ENCODE measurements around the gene MAGEB17.

The MAGEB17 gene

GRCh38 chrX:16185725-16186136 lies 18.4 kb downstream of the MAGEB17 start:
- H3K27ac ChIP-seq (ENCODE audit: low read depth, low read length) = peak overlapping the region; percentile 93
- H3K9me3 ChIP-seq (ENCODE audit: control insufficient read depth, insufficient read depth, low read depth, low read length) = no peaks in the 10 kb centered on the region
- H3K36me3 ChIP-seq (ENCODE audit: control insufficient read depth, insufficient read depth, low read length) = peaks cover 15% of the 10 kb centered on the region; the same call in 1 of the 2 replicates
- no peaks in the 10 kb centered on the region for H3K27me3 ChIP-seq (ENCODE audit: control insufficient read depth, insufficient read depth, low read length)
- peaks cover 62% of the 10 kb centered on the region for H3K4me1 ChIP-seq (ENCODE audit: control insufficient read depth, insufficient read depth, low read length)
- H3K4me3 ChIP-seq (ENCODE audit: low read depth, low read length) = peak overlapping the region; percentile 13; the same call in 1 of the 2 replicates
- peak overlapping the region; percentile 99 for H3K9ac ChIP-seq (ENCODE audit: low read length)

- peaks cover 62% of the 10 kb centered on the region for H3K4me1 ChIP-seq (ENCODE audit: control insufficient read depth, insufficient read depth, low read length)
Measured at GRCh38 chrX:16186380-16187007, 19.2 kb downstream of the MAGEB17 start.

GRCh38 chrX:16187024-16187760 lies 19.9 kb downstream of the MAGEB17 start:
- no peaks in the 10 kb centered on the region for H3K9me3 ChIP-seq (ENCODE audit: control insufficient read depth, insufficient read depth, low read depth, low read length)
- peaks cover 4% of the 10 kb centered on the region; the same call in 1 of the 2 replicates for H3K36me3 ChIP-seq (ENCODE audit: control insufficient read depth, insufficient read depth, low read length)
- no peaks in the 10 kb centered on the region for H3K27me3 ChIP-seq (ENCODE audit: control insufficient read depth, insufficient read depth, low read length)
- peak overlapping the region; percentile 93 for H3K27ac ChIP-seq (ENCODE audit: low read depth, low read length)
- H3K4me3 ChIP-seq (ENCODE audit: low read depth, low read length) = peak overlapping the region; percentile 7; the same call in 1 of the 2 replicates
- H3K4me1 ChIP-seq (ENCODE audit: control insufficient read depth, insufficient read depth, low read length) = peaks cover 63% of the 10 kb centered on the region
- H3K9ac ChIP-seq (ENCODE audit: low read length) = peak overlapping the region; percentile 99

More at GRCh38 chrX:16186380-16187007, 19.2 kb downstream of the MAGEB17 start:
- Histone ChIP-seq H3K4me3 (ENCODE audit: low read depth, low read length) (peak overlapping the region; percentile 13; the same call in 1 of the 2 replicates), H3K9ac (ENCODE audit: low read length) (peak overlapping the region; percentile 99), H3K27me3 (ENCODE audit: control insufficient read depth, insufficient read depth, low read length) (no peaks in the 10 kb centered on the region), H3K27ac (ENCODE audit: low read depth, low read length) (peak overlapping the region; percentile 93), H3K9me3 (ENCODE audit: control insufficient read depth, insufficient read depth, low read depth, low read length) (no peaks in the 10 kb centered on the region), H3K36me3 (ENCODE audit: control insufficient read depth, insufficient read depth, low read length) (peaks cover 10% of the 10 kb centered on the region; the same call in 1 of the 2 replicates)

GRCh38 chrX:16188687-16189086 lies 21.4 kb downstream of the MAGEB17 start:
- H3K36me3 ChIP-seq (ENCODE audit: control insufficient read depth, insufficient read depth, low read length) = no peaks in the 10 kb centered on the region
- H3K9ac ChIP-seq (ENCODE audit: low read length) = no peak overlapping the region
- H3K4me3 ChIP-seq (ENCODE audit: low read depth, low read length) = no peak overlapping the region

GRCh38 chrX:16191605-16192004 lies 24.3 kb downstream of the MAGEB17 start:
- no peaks in the 10 kb centered on the region for H3K36me3 ChIP-seq (ENCODE audit: control insufficient read depth, insufficient read depth, low read length)
- peaks cover 44% of the 10 kb centered on the region for H3K4me1 ChIP-seq (ENCODE audit: control insufficient read depth, insufficient read depth, low read length)
- H3K27me3 ChIP-seq (ENCODE audit: control insufficient read depth, insufficient read depth, low read length) = no peaks in the 10 kb centered on the region
- no peak overlapping the region for H3K9ac ChIP-seq (ENCODE audit: low read length)
- no peak overlapping the region for H3K27ac ChIP-seq (ENCODE audit: low read depth, low read length)
- no peak overlapping the region for H3K4me3 ChIP-seq (ENCODE audit: low read depth, low read length)
- no peaks in the 10 kb centered on the region; the same call in 1 of the 2 replicates for H3K9me3 ChIP-seq (ENCODE audit: control insufficient read depth, insufficient read depth, low read depth, low read length)

More at GRCh38 chrX:16188687-16189086, 21.4 kb downstream of the MAGEB17 start:
- Histone ChIP-seq H3K9me3 (ENCODE audit: control insufficient read depth, insufficient read depth, low read depth, low read length) (no peaks in the 10 kb centered on the region; the same call in 1 of the 2 replicates), H3K27ac (ENCODE audit: low read depth, low read length) (peak overlapping the region; percentile 93; the same call in 1 of the 2 replicates), H3K27me3 (ENCODE audit: control insufficient read depth, insufficient read depth, low read length) (no peaks in the 10 kb centered on the region), H3K4me1 (ENCODE audit: control insufficient read depth, insufficient read depth, low read length) (peaks cover 63% of the 10 kb centered on the region)

- H3K27me3 ChIP-seq (ENCODE audit: control insufficient read depth, insufficient read depth, low read length) = no peaks in the 10 kb centered on the region
- H3K4me1 ChIP-seq (ENCODE audit: control insufficient read depth, insufficient read depth, low read length) = peaks cover 43% of the 10 kb centered on the region
- peak overlapping the region; percentile 32; the same call in 1 of the 2 replicates for H3K27ac ChIP-seq (ENCODE audit: low read depth, low read length)
Measured at GRCh38 chrX:16196829-16197228, 29.5 kb downstream of the MAGEB17 start.

GRCh38 chrX:16199343-16199742 lies 32.1 kb downstream of the MAGEB17 start:
- Histone ChIP-seq H3K9me3 (ENCODE audit: control insufficient read depth, insufficient read depth, low read depth, low read length) (no peaks in the 10 kb centered on the region), H3K4me1 (ENCODE audit: control insufficient read depth, insufficient read depth, low read length) (peaks cover 43% of the 10 kb centered on the region), H3K4me3 (ENCODE audit: low read depth, low read length) (peak overlapping the region; percentile 17; the same call in 1 of the 2 replicates), H3K27ac (ENCODE audit: low read depth, low read length) (peak overlapping the region; percentile 94), H3K27me3 (ENCODE audit: control insufficient read depth, insufficient read depth, low read length) (no peaks in the 10 kb centered on the region), H3K36me3 (ENCODE audit: control insufficient read depth, insufficient read depth, low read length) (no peaks in the 10 kb centered on the region; the same call in 1 of the 2 replicates), H3K9ac (ENCODE audit: low read length) (peak overlapping the region; percentile 73)

More at GRCh38 chrX:16196829-16197228, 29.5 kb downstream of the MAGEB17 start:
- Histone ChIP-seq H3K9me3 (ENCODE audit: control insufficient read depth, insufficient read depth, low read depth, low read length) (no peaks in the 10 kb centered on the region; the same call in 1 of the 2 replicates), H3K4me3 (ENCODE audit: low read depth, low read length) (no peak overlapping the region), H3K9ac (ENCODE audit: low read length) (no peak overlapping the region), H3K36me3 (ENCODE audit: control insufficient read depth, insufficient read depth, low read length) (no peaks in the 10 kb centered on the region; the same call in 1 of the 2 replicates)

- peaks cover 32% of the 10 kb centered on the region for H3K4me1 ChIP-seq (ENCODE audit: control insufficient read depth, insufficient read depth, low read length)
- no peak overlapping the region for H3K4me3 ChIP-seq (ENCODE audit: low read depth, low read length)
- H3K9me3 ChIP-seq (ENCODE audit: control insufficient read depth, insufficient read depth, low read depth, low read length) = no peaks in the 10 kb centered on the region
- H3K9ac ChIP-seq (ENCODE audit: low read length) = no peak overlapping the region
- H3K36me3 ChIP-seq (ENCODE audit: control insufficient read depth, insufficient read depth, low read length) = no peaks in the 10 kb centered on the region; the same call in 1 of the 2 replicates
- H3K27me3 ChIP-seq (ENCODE audit: control insufficient read depth, insufficient read depth, low read length) = no peaks in the 10 kb centered on the region
- H3K27ac ChIP-seq (ENCODE audit: low read depth, low read length) = no peak overlapping the region
Measured at GRCh38 chrX:16202943-16203342, 35.7 kb downstream of the MAGEB17 start.

GRCh38 chrX:16204538-16204937 lies 37.3 kb downstream of the MAGEB17 start:
- Histone ChIP-seq H3K36me3 (ENCODE audit: control insufficient read depth, insufficient read depth, low read length) (no peaks in the 10 kb centered on the region; the same call in 1 of the 2 replicates), H3K9me3 (ENCODE audit: control insufficient read depth, insufficient read depth, low read depth, low read length) (no peaks in the 10 kb centered on the region), H3K27me3 (ENCODE audit: control insufficient read depth, insufficient read depth, low read length) (no peaks in the 10 kb centered on the region), H3K4me3 (ENCODE audit: low read depth, low read length) (no peak overlapping the region), H3K9ac (ENCODE audit: low read length) (no peak overlapping the region), H3K27ac (ENCODE audit: low read depth, low read length) (no peak overlapping the region), H3K4me1 (ENCODE audit: control insufficient read depth, insufficient read depth, low read length) (peaks cover 31% of the 10 kb centered on the region)

- peaks cover 20% of the 10 kb centered on the region for H3K4me1 ChIP-seq (ENCODE audit: control insufficient read depth, insufficient read depth, low read length)
Measured at GRCh38 chrX:16205840-16206239, 38.6 kb downstream of the MAGEB17 start.

GRCh38 chrX:16207634-16208033 lies 40.4 kb downstream of the MAGEB17 start:
- Histone ChIP-seq H3K36me3 (ENCODE audit: control insufficient read depth, insufficient read depth, low read length) (no peaks in the 10 kb centered on the region), H3K27ac (ENCODE audit: low read depth, low read length) (no peak overlapping the region), H3K27me3 (ENCODE audit: control insufficient read depth, insufficient read depth, low read length) (no peaks in the 10 kb centered on the region), H3K9me3 (ENCODE audit: control insufficient read depth, insufficient read depth, low read depth, low read length) (no peaks in the 10 kb centered on the region), H3K4me1 (ENCODE audit: control insufficient read depth, insufficient read depth, low read length) (peaks cover 33% of the 10 kb centered on the region), H3K9ac (ENCODE audit: low read length) (no peak overlapping the region), H3K4me3 (ENCODE audit: low read depth, low read length) (no peak overlapping the region)

More at GRCh38 chrX:16205840-16206239, 38.6 kb downstream of the MAGEB17 start:
- Histone ChIP-seq H3K9me3 (ENCODE audit: control insufficient read depth, insufficient read depth, low read depth, low read length) (no peaks in the 10 kb centered on the region), H3K27me3 (ENCODE audit: control insufficient read depth, insufficient read depth, low read length) (no peaks in the 10 kb centered on the region), H3K27ac (ENCODE audit: low read depth, low read length) (no peak overlapping the region), H3K9ac (ENCODE audit: low read length) (no peak overlapping the region), H3K36me3 (ENCODE audit: control insufficient read depth, insufficient read depth, low read length) (no peaks in the 10 kb centered on the region; the same call in 1 of the 2 replicates), H3K4me3 (ENCODE audit: low read depth, low read length) (no peak overlapping the region)
